Fibroblast of villous mesenchyme (primary cell): ENCODE measurements around the gene CTNNA2. TPM values are rescaled to one million over a fixed set of nuclear protein-coding genes. Genes with fewer than 3 reads are reported as not detected.

ENCODE experiments used
- DNase-seq: peaks from one replicate; pipeline ENCODE4 v3.0.0-alpha.2; 2010; ENCODE audit warnings: low read depth
- H3K4me3 ChIP-seq: 2 replicates; pipeline ENCODE4 v1.5.1; 2011; ENCODE audit warnings: low read depth, mild to moderate bottlenecking, low read length
- total RNA-seq: library from RNA; depleted of rRNA; stranded (reverse); fragments of >200 nt; gene quantifications from 2 replicates; pipeline ENCODE4 v1.2.3, GENCODE V29; 2012
- TF ChIP-seq, protein P1 (sequence below): IDR thresholded peaks from 2 replicates; pipeline ENCODE4 v1.5.1; 2012; ENCODE audit warnings: low read depth, mild to moderate bottlenecking, low read length; ENCODE audit not compliant: insufficient read depth

The CTNNA2 gene
- total RNA-seq, 1 donor = not detected

DNA sequence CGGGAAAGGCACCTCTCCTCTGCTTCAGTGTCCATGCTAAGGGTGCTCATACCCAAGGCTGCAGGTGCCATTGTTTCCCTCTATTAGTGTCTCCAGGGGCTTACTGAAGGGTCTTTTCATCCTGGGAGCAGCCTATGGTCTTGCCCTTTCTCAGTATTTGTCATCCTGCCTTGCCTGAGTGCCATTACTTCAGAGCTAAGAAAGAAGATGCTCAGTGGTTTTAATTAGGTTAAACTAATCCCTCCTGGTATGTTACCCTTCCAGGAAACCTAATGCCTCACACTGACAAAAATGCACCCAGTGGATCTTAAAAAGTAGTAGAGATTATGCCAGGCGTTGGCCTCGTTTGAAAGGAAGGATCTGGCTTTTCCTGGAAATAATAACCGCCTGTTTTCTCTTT is 640.3 kb downstream of the CTNNA2 start:
- TF ChIP-seq, protein P1, sequence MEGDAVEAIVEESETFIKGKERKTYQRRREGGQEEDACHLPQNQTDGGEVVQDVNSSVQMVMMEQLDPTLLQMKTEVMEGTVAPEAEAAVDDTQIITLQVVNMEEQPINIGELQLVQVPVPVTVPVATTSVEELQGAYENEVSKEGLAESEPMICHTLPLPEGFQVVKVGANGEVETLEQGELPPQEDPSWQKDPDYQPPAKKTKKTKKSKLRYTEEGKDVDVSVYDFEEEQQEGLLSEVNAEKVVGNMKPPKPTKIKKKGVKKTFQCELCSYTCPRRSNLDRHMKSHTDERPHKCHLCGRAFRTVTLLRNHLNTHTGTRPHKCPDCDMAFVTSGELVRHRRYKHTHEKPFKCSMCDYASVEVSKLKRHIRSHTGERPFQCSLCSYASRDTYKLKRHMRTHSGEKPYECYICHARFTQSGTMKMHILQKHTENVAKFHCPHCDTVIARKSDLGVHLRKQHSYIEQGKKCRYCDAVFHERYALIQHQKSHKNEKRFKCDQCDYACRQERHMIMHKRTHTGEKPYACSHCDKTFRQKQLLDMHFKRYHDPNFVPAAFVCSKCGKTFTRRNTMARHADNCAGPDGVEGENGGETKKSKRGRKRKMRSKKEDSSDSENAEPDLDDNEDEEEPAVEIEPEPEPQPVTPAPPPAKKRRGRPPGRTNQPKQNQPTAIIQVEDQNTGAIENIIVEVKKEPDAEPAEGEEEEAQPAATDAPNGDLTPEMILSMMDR = no peak
- no peak for DNase-seq
- no peak overlapping the region for H3K4me3 ChIP-seq

DNA sequence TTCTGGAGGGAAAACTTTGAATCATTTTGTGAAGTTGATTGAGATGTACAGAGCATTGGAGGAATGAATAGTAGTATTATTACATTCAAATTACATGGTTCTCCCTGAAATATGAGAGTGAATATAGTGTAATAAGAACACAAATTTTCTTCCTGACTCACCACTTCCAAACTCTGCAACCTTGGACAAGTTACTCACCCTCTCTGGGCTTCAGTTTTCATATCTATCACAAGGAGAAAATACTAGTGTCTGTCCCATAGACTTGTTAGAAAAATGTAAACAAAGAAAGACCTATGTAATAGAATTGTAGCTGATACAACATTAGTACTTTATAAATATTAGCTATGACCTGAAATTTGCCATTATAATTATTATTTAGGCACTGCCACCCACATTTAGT is 640.9 kb downstream of the CTNNA2 start:
- no peak overlapping the region for H3K4me3 ChIP-seq
- DNase-seq = no peak
- TF ChIP-seq, protein P1 = no peak

DNA sequence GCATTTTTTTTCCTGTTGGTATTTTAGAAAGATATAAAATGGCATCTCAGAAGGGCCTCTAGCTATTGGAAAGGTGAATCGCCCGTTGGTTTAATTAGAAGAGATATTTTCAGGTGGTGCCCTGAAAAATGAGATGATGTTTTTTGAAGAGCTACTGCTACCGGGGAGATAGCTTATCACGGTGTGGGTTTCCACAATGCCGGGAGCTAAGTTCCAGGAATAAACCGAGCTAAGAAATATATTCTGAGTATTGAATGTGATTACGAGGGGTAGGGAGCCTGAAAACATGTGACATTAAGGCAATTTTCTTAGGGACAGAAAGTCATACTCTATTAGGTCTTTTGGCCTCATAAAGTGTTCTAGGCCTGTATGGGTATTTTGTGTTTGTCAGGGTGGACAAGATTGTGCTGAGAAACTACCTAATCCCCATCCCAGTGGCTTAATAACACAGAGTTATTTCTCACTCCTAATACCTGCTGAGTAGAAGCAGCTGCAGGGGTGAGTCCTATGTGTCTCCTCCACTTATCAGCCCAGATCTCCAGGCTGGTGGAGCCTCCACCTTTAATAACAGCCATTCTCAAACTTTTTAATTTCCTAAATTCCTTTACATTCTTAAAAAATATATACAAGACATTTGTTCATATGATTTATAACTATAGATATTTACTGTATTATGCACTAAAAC is 641.5 kb downstream of the CTNNA2 start:
- no peak overlapping the region for H3K4me3 ChIP-seq
- TF ChIP-seq, protein P1 = no peak
- DNase-seq = no peak

DNA sequence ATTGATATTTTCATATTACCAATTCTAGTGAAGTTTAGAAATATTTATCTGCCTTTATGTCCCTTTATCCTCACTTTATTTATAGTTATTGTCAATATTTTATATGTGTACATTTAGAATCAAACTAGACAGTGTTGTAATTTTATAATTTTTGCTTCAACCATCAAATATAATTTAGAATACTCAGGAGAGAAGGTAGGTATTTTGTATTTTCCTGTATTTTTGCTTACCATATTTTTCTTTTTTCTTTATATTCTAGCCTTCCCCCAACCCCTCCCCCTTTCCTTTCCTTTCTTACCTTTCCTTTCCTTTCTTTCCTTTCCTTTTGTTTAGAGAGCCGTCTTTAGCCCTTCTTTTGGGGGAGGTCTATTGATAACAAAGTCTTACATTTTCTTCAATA is 651.5 kb downstream of the CTNNA2 start:
- no peak overlapping the region for H3K4me3 ChIP-seq
- TF ChIP-seq, protein P1 = no peak
- no peak for DNase-seq

DNA sequence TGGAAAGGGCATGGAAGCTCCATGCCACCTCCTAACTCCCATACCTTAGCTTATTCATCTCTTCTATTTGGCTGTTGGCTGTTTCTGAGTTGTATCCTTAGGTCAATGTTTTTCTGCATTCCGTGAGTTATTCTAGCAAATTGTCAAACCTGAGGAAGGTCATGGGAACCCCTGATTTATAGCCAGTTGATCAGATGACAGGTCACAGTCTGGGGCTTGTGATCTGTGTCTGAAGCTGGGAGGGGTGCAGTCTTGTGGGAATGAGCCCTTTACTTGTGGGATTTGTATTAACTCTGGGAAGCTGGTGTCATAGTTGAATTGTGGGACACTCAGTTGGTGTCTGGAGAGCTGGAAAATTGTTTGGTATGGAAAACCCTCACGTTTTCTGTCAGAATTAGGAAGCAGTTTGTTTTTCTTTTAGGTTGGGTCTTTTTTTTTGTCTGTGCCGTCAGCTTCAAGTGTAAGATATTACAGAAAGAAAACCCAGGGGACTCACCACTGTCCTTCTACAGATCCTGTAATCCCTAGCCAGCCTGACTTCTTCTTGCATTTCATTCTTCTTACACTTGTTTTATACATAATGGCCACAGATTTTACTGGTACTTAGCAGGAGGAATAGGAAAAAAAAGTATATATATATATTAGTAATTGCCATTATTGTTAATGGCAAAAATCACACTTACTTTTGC is 653.8 kb downstream of the CTNNA2 start:
- TF ChIP-seq, protein P1 = no peak
- no peak for DNase-seq
- H3K4me3 ChIP-seq = no peak overlapping the region

DNA sequence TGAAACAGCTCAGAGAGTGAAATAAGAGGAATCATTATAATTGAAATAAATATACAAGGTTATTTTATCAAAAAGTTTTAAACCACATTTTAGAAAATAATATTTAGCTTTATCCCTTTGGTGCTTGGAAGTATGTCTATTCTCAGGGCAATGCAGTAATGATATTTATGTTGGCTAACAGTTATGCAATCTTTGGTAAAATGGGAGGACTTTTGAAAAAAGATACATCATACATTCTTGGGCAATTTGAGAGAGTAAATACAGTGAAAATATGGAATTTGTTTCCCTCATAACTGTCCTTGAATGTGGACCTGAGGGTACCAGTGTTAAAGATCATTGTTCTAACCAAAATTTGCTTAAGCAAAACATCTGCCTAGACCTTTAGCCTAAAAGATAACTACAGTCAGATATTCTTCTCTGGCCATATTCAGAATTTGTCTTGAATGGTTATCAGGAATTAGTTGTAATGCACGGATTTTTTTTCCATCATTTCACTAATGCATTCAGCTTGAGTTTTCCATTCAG is 654.5 kb downstream of the CTNNA2 start:
- TF ChIP-seq, protein P1 = no peak
- no peak overlapping the region for H3K4me3 ChIP-seq
- DNase-seq = no peak
